D721Med (cell line): ENCODE data around the gene UTP14A.

Source experiments
- DNase-seq: peaks from one replicate; pipeline ENCODE4 v3.0.0; 2011; ENCODE audit warnings: low spot score; ENCODE audit not compliant: insufficient read length
- FAIRE-seq: peaks from 2 replicates; lab custom pipeline; 2011; peaks lifted over from hg19 to GRCh38; lab: Jason Lieb, UNC
- CTCF ChIP-seq: IDR thresholded peaks from 2 replicates; pipeline ENCODE4 v1.5.1; 2012; ENCODE audit warnings: mild to moderate bottlenecking, control low read depth; ENCODE audit not compliant: insufficient read depth; ENCODE audit errors: missing control alignments

Gene UTP14A

DNA sequence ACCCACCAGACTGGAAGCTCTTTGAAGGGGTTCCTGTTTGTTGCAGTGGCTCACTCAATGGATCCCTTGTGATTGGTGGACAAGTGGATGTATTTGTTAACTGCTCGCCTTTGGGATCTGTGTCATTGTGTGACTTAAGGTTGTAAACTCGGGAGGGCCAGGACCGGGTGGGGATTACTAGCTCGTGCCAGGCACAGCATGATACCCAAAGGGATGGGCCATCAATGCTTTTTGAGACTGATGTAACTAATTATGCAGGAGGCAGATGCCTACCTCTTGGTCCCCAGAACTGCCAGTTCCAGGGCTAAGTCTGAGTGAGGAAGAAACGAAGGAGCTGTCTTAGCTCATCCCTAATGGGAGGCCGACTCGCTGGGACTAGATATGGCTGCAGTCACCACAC is 27.7 kb downstream of the UTP14A start:
- no peak for TF ChIP-seq CTCF
- DNase-seq (no peak), FAIRE-seq (no peak)

DNA sequence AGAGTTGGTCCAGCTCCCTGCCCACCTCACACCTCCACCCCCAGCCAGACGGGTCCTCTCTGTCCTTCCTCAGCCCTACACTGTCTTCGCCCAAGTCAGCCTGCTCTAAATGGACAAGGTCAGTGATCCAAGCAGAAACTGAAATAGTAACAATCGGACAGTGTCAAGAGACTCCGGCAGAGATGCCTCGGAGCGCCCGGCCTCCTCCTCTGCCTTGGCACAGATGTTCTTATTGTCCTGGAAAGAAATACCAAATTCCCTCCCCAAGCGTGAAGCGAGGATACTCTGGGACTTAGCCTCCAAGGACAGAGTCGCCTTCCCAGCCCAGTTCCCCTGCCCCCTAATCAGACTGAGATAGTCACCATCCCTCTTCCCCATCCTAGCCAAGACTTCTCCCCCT is 28.5 kb downstream of the UTP14A start:
- FAIRE-seq = no peak
- no peak for TF ChIP-seq CTCF
- no peak for DNase-seq

- FAIRE-seq (no peak), DNase-seq (no peak)
- TF ChIP-seq CTCF = no peak
These were observed 29.0 kb downstream of the UTP14A start for GRCh38 chrX:129934952-129935351.

GRCh38 chrX:129938081-129938480 is 32.1 kb downstream of the UTP14A start:
- DNase-seq (no peak), FAIRE-seq (no peak)
- no peak for TF ChIP-seq CTCF

- DNase-seq = no peak
- no peak for TF ChIP-seq CTCF
- no peak for FAIRE-seq
These were observed 34.0 kb downstream of the UTP14A start for GRCh38 chrX:129939986-129940385.

- DNase-seq = no peak
- FAIRE-seq = no peak
- TF ChIP-seq CTCF = no peak
These were observed 34.8 kb downstream of the UTP14A start for GRCh38 chrX:129940721-129941120.

- no peak for DNase-seq
- no peak for FAIRE-seq
- TF ChIP-seq CTCF = no peak
These were observed 39.2 kb downstream of the UTP14A start for GRCh38 chrX:129945131-129945530.
